ENCODE results near the gene FADS3.

DNA sequence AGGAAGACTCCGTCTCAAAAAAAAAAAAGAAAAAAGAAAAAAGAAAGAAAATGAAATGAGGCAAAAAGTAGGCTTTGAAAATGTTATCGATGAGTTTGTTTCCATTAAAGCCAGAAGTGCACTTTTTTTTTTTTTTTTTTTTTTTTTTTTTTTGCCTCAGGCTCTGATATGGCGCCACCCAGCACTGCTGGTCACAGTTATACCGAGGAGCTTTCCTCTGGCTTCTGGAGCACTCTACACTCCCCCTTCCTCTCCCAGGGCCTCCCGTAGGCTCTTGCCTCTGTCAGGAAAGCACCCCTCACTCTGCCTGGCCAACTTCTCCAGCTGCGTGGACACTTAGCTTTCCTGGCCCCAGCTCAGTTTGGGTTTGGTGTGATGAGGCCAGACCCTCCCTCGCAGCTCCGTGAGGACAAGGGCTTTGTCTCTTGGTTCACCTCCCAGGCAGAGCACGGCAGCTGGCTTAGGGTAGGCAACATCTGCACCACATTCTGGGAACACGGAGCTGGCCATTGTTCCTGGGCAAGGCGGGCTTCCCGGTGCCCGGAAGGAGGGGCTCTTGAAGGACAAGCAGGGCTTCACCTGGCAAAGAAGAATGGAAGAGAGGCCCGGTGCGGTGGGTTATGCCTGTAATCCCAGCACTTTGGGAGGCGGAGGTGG is 46.3 kb downstream of the FADS3 start:
- TF ChIP-seq, protein P1, sequence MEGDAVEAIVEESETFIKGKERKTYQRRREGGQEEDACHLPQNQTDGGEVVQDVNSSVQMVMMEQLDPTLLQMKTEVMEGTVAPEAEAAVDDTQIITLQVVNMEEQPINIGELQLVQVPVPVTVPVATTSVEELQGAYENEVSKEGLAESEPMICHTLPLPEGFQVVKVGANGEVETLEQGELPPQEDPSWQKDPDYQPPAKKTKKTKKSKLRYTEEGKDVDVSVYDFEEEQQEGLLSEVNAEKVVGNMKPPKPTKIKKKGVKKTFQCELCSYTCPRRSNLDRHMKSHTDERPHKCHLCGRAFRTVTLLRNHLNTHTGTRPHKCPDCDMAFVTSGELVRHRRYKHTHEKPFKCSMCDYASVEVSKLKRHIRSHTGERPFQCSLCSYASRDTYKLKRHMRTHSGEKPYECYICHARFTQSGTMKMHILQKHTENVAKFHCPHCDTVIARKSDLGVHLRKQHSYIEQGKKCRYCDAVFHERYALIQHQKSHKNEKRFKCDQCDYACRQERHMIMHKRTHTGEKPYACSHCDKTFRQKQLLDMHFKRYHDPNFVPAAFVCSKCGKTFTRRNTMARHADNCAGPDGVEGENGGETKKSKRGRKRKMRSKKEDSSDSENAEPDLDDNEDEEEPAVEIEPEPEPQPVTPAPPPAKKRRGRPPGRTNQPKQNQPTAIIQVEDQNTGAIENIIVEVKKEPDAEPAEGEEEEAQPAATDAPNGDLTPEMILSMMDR (IDR thresholded peaks at IDR 0.05; ENCODE audit: borderline replicate concordance, extremely low read depth, low read length, poor library complexity, severe bottlenecking), result no peak
- TF ChIP-seq EZH2 (IDR thresholded peaks at IDR 0.05; ENCODE audit: borderline replicate concordance, low read depth, low read length, severe bottlenecking), result no peak
